Vagina (tissue), 2 donors: ENCODE measurements around the gene KRTAP10-7.

Source experiments
- POLR2AphosphoS5 ChIP-seq, 2 donors: sonication (generic); formaldehyde crosslinking; IDR thresholded peaks; one replicate each; pipeline ENCODE4 v1.9.0; 2017; ENCODE audit warnings: antibody characterized with exemption in 2 of 2, mild to moderate bottlenecking in 2 of 2, low read depth in 1 of 2; ENCODE audit not compliant: insufficient read depth in 1 of 2
- TF ChIP-seq, protein P1 (sequence below), 3 experiments: fragments of 450-650 bp in 2 of 3; fragments of 200-600 bp in 1 of 3; sonication (generic) in 1 of 3; IDR thresholded peaks; one replicate each; pipeline ENCODE4 v1.5.1; 2017 to 2019; ENCODE audit warnings: antibody characterized with exemption in 3 of 3, mild to moderate bottlenecking in 2 of 3, moderate library complexity in 2 of 3

DNA sequence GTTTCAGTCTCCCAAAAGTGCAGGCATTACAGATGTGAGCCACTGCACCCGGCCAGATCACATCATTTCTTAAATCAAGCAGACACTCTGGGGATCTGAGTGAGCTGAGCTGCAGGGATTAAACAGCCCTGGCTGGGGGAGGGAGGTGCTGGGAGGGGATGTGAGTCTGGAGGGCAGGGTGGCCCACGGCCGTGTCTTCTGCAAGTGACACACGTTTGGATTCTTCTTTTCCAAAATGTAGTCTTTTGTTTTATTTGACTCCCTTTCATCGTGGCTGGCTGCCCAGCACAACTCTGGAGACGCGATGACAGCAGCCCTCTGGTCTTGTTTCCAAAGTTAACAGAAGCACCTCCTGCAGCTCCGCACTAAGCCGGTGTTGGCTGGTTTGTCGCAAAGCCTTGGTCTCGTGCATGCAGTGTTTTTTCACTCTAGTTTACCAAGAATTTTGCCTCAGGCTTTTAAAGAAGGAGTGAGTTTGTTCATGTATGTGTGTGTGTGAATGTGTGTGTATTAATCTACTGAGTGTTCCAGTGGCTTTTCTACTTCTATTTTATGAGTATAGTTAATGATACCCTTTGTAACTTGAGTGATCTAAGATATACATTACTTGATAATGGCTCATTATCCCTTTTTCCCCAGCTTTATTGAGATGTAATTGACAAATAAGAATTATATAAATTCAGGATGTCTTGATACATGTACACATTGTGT, 17.2 kb upstream of the KRTAP10-7 start:
- TF ChIP-seq, protein P1, sequence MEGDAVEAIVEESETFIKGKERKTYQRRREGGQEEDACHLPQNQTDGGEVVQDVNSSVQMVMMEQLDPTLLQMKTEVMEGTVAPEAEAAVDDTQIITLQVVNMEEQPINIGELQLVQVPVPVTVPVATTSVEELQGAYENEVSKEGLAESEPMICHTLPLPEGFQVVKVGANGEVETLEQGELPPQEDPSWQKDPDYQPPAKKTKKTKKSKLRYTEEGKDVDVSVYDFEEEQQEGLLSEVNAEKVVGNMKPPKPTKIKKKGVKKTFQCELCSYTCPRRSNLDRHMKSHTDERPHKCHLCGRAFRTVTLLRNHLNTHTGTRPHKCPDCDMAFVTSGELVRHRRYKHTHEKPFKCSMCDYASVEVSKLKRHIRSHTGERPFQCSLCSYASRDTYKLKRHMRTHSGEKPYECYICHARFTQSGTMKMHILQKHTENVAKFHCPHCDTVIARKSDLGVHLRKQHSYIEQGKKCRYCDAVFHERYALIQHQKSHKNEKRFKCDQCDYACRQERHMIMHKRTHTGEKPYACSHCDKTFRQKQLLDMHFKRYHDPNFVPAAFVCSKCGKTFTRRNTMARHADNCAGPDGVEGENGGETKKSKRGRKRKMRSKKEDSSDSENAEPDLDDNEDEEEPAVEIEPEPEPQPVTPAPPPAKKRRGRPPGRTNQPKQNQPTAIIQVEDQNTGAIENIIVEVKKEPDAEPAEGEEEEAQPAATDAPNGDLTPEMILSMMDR (IDR thresholded peaks at IDR 0.05), result no peak
- TF ChIP-seq POLR2AphosphoS5 (IDR thresholded peaks at IDR 0.05; ENCODE audit: insufficient read depth in 1 of 2, low read depth in 1 of 2), result no peak
